Testis (tissue), 5 donors: Measurements from ENCODE around the gene MASP1. TPM values are rescaled to one million over a fixed set of nuclear protein-coding genes. Genes with fewer than 3 reads are reported as not detected.

Experiments
- DNase-seq: peaks from one replicate; pipeline ENCODE4 v3.0.0-alpha.2; 2019
- H3K27ac ChIP-seq, 2 donors: fragments of 200-600 bp; sonication (generic); one replicate each; pipeline ENCODE4 v1.5.1; 2019
- H3K27me3 ChIP-seq: fragments of 200-600 bp; sonication (generic); one replicate; pipeline ENCODE4 v1.5.1; 2019
- H3K36me3 ChIP-seq: fragments of 200-600 bp; sonication (generic); one replicate; pipeline ENCODE4 v1.5.1; 2017; ENCODE audit warnings: low read depth; ENCODE audit errors: missing control alignments
- H3K4me1 ChIP-seq: fragments of 200-600 bp; sonication (generic); one replicate; pipeline ENCODE4 v1.5.1; 2019
- H3K4me3 ChIP-seq, 2 donors: fragments of 200-600 bp; sonication (generic); one replicate each; pipeline ENCODE4 v1.5.1; 2017 to 2019
- H3K9me3 ChIP-seq: fragments of 200-600 bp; sonication (generic); one replicate; pipeline ENCODE4 v1.5.1; 2017
- CTCF ChIP-seq, 3 experiments: fragments of 450-650 bp in 2 of 3; fragments of 200-600 bp in 1 of 3; sonication (generic) in 1 of 3; IDR thresholded peaks; one replicate each; pipeline ENCODE4 v1.5.1; 2016 to 2019; ENCODE audit warnings: antibody characterized with exemption in 3 of 3, mild to moderate bottlenecking in 2 of 3, moderate library complexity in 1 of 3
- POLR2A ChIP-seq: fragments of 450-650 bp; IDR thresholded peaks from one replicate; pipeline ENCODE4 v1.6.1; 2017; ENCODE audit warnings: antibody characterized with exemption, mild to moderate bottlenecking, moderate library complexity
- WGBS, 2 donors: methylation state at CpG; one replicate each; pipeline ENCODE4 v1.1.5; 2018; 5-methylcytosine and 5-hydroxymethylcytosine counted together
- intact Hi-C: fragments of 100-400 bp; cut with DNase I; formaldehyde crosslinking; loops from one replicate; pipeline ENCODE4 v1.15.1; 2023; ENCODE audit warnings: low total_unique reads
- long read RNA-seq, 2 donors: transcript quantifications; one replicate each; lab custom pipeline, GENCODE V29; 2026
- polyA plus RNA-seq: library from polyadenylated mRNA; stranded (reverse); fragments of 350-450 nt; fragmentation: Illumina TruSeq; extraction: RNeasy Lipid Tissue Mini Kit (QIAGEN cat#74804); gene quantifications from one replicate; pipeline ENCODE4 v1.2.3, GENCODE V29; 2014; ENCODE audit warnings: low read depth, low replicate concordance; ENCODE audit not compliant: insufficient read depth
- total RNA-seq, 2 donors: library from RNA; depleted of rRNA; stranded (reverse); fragments of >200 nt; gene quantifications; one replicate each; pipeline ENCODE4 v1.2.3, GENCODE V29; 2016

Gene MASP1
- total RNA-seq (1 to 10 TPM in 1 of 2 donors, under 1 TPM in 1; 0.55 to 2.8 TPM), polyA plus RNA-seq (3.6 TPM)
- long read RNA-seq, donor 1 = 0 reads
- long read RNA-seq, donor 2 = 0 reads

- Histone ChIP-seq H3K4me1 (peaks cover 8% of the 10 kb centered on the region), H3K27me3 (no peaks in the 10 kb centered on the region), H3K9me3 (no peaks in the 10 kb centered on the region), H3K36me3 (no peaks in the 10 kb centered on the region), H3K27ac (no peak within 1 kb of the TSS), H3K4me3 (no peak within 1 kb of the TSS)
- WGBS, 2 donors = 23 to 43% methylated on average over 10 of the region's 10 CpGs
- intact Hi-C loops = no loop called here
- peak; percentile 44 for DNase-seq
- TF ChIP-seq CTCF (IDR thresholded peaks at IDR 0.05) (no peak), POLR2A (no peak)
These were observed at the start of gene MASP1 for GRCh38 chr3:187291512-187292132. Gene MASP1 (minus strand): TSS chr3:187291737. CDS start chr3:187291632, 105 bp downstream.

GRCh38 chr3:187340578-187340977 is 49.0 kb upstream of the MASP1 start:
- intact Hi-C loops = no loop called here
- TF ChIP-seq CTCF (IDR thresholded peaks at IDR 0.05) (no peak), POLR2A (no peak)
- no peak overlapping the region for H3K27ac ChIP-seq
- H3K27me3 ChIP-seq = no peaks in the 10 kb centered on the region
- no peaks in the 10 kb centered on the region for H3K4me1 ChIP-seq
- no peaks in the 10 kb centered on the region for H3K9me3 ChIP-seq
- WGBS, 2 donors = 81 to 94% methylated on average over 1 of the region's 1 CpG
- no peaks in the 10 kb centered on the region for H3K36me3 ChIP-seq
- no peak for DNase-seq
- H3K4me3 ChIP-seq = no peak overlapping the region

- DNase-seq = no peak
- no peaks in the 10 kb centered on the region for H3K4me1 ChIP-seq
- TF ChIP-seq POLR2A = no peak
- TF ChIP-seq CTCF (IDR thresholded peaks at IDR 0.05) = no peak
- no peaks in the 10 kb centered on the region for H3K27me3 ChIP-seq
- H3K4me3 ChIP-seq = no peak overlapping the region
- intact Hi-C loops = no loop called here
- H3K36me3 ChIP-seq = no peaks in the 10 kb centered on the region
- no peaks in the 10 kb centered on the region for H3K9me3 ChIP-seq
- H3K27ac ChIP-seq = no peak overlapping the region
- WGBS, 2 donors = 57 to 83% methylated on average over 2 to 3 of the region's 3 CpGs
These were observed 44.8 kb upstream of the MASP1 start for GRCh38 chr3:187336322-187336721.

GRCh38 chr3:187334904-187335303 is 43.4 kb upstream of the MASP1 start:
- no peak overlapping the region for H3K27ac ChIP-seq
- DNase-seq = no peak

More at GRCh38 chr3:187334904-187335303, 43.4 kb upstream of the MASP1 start:
- intact Hi-C loops = no loop called here
- Histone ChIP-seq H3K9me3 (no peaks in the 10 kb centered on the region), H3K27me3 (no peaks in the 10 kb centered on the region), H3K4me1 (no peaks in the 10 kb centered on the region), H3K4me3 (no peak overlapping the region), H3K36me3 (no peaks in the 10 kb centered on the region)
- TF ChIP-seq CTCF (IDR thresholded peaks at IDR 0.05) (no peak), POLR2A (no peak)
- 91 to 93% methylated on average over 4 of the region's 4 CpGs for WGBS, 2 donors
